Ishikawa (cell line): ENCODE data around the gene PDE11A.

Experiments
- CEBPB ChIP-seq: IDR thresholded peaks from 2 replicates; pipeline ENCODE4 v1.6.1; 2012
- CREB1 ChIP-seq: IDR thresholded peaks from 2 replicates; pipeline ENCODE4 v1.6.1; 2012; ENCODE audit warnings: low read depth
- EGR1 ChIP-seq: IDR thresholded peaks from 2 replicates; pipeline ENCODE4 v1.6.1; 2012
- EP300 ChIP-seq: IDR thresholded peaks from 2 replicates; pipeline ENCODE4 v1.6.1; 2012; ENCODE audit warnings: borderline replicate concordance
- FOXM1 ChIP-seq: IDR thresholded peaks from 2 replicates; pipeline ENCODE4 v1.6.1; 2012; ENCODE audit warnings: low read depth, borderline replicate concordance
- MAX ChIP-seq: IDR thresholded peaks from 2 replicates; pipeline ENCODE4 v1.6.1; 2012
- NFIC ChIP-seq: IDR thresholded peaks from 2 replicates; pipeline ENCODE4 v1.6.1; 2012
- RAD21 ChIP-seq: IDR thresholded peaks from 2 replicates; pipeline ENCODE4 v1.6.1; 2012; ENCODE audit warnings: low read depth
- TAF1 ChIP-seq: IDR thresholded peaks from 2 replicates; pipeline ENCODE4 v1.6.1; 2012; ENCODE audit warnings: low read depth, mild to moderate bottlenecking
- TCF12 ChIP-seq: IDR thresholded peaks from 2 replicates; pipeline ENCODE4 v1.6.1; 2012; ENCODE audit warnings: low read depth
- TEAD4 ChIP-seq: IDR thresholded peaks from 2 replicates; pipeline ENCODE4 v1.6.1; 2012
- YY1 ChIP-seq: IDR thresholded peaks from 2 replicates; pipeline ENCODE4 v1.6.1; 2012; ENCODE audit warnings: low read depth
- ZBTB7A ChIP-seq: IDR thresholded peaks from 2 replicates; pipeline ENCODE4 v1.6.1; 2012; ENCODE audit warnings: low read depth
- TF ChIP-seq, protein P1 (sequence below): IDR thresholded peaks from 2 replicates; pipeline ENCODE4 v1.6.1; 2012
- TF ChIP-seq, protein P2 (sequence below): IDR thresholded peaks from 2 replicates; pipeline ENCODE4 v1.6.1; 2012; ENCODE audit warnings: low read depth, mild to moderate bottlenecking

The PDE11A gene

GRCh38 chr2:177651833-177652232, 420.7 kb downstream of the PDE11A start:
- TF ChIP-seq ZBTB7A = no peak
- TF ChIP-seq, protein P1, sequence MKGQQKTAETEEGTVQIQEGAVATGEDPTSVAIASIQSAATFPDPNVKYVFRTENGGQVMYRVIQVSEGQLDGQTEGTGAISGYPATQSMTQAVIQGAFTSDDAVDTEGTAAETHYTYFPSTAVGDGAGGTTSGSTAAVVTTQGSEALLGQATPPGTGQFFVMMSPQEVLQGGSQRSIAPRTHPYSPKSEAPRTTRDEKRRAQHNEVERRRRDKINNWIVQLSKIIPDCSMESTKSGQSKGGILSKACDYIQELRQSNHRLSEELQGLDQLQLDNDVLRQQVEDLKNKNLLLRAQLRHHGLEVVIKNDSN = no peak

- TF ChIP-seq NFIC (no peak), TEAD4 (no peak), FOXM1 (no peak), CEBPB (no peak), EGR1 (no peak)
- TF ChIP-seq, protein P2, sequence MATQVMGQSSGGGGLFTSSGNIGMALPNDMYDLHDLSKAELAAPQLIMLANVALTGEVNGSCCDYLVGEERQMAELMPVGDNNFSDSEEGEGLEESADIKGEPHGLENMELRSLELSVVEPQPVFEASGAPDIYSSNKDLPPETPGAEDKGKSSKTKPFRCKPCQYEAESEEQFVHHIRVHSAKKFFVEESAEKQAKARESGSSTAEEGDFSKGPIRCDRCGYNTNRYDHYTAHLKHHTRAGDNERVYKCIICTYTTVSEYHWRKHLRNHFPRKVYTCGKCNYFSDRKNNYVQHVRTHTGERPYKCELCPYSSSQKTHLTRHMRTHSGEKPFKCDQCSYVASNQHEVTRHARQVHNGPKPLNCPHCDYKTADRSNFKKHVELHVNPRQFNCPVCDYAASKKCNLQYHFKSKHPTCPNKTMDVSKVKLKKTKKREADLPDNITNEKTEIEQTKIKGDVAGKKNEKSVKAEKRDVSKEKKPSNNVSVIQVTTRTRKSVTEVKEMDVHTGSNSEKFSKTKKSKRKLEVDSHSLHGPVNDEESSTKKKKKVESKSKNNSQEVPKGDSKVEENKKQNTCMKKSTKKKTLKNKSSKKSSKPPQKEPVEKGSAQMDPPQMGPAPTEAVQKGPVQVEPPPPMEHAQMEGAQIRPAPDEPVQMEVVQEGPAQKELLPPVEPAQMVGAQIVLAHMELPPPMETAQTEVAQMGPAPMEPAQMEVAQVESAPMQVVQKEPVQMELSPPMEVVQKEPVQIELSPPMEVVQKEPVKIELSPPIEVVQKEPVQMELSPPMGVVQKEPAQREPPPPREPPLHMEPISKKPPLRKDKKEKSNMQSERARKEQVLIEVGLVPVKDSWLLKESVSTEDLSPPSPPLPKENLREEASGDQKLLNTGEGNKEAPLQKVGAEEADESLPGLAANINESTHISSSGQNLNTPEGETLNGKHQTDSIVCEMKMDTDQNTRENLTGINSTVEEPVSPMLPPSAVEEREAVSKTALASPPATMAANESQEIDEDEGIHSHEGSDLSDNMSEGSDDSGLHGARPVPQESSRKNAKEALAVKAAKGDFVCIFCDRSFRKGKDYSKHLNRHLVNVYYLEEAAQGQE = no peak
Observed at GRCh38 chr2:177649568-177650518, 422.7 kb downstream of the PDE11A start.

DNA sequence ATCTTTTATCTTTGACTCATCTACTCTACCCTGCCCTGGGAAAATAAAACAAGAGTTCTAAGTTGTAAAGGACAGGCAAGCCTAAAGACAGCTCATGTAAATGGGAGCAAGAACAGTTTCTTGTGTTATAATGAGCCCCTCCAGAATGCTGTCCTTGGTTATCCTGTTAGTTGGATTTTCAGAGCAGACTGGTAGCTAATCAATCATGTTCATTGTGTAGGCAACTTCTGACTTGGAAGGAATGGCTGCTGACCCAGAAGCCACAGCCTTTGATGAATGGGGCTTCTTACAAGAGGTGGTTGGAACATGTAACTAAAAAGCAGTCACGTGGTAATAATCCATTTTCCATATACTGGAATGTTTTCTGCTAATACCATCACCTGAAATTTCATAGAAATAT, 425.8 kb downstream of the PDE11A start:
- TF ChIP-seq, protein P1 = no peak
- TF ChIP-seq RAD21 = no peak
- no peak for TF ChIP-seq MAX
- no peak for TF ChIP-seq CEBPB
- no peak for TF ChIP-seq ZBTB7A
- no peak for TF ChIP-seq EGR1
- no peak for TF ChIP-seq CREB1
- TF ChIP-seq YY1 = no peak
- TF ChIP-seq TEAD4 = no peak
- TF ChIP-seq TAF1 = no peak
- TF ChIP-seq, protein P2 = no peak
- no peak for TF ChIP-seq FOXM1
- no peak for TF ChIP-seq NFIC
- no peak for TF ChIP-seq EP300
- no peak for TF ChIP-seq TCF12

GRCh38 chr2:177646241-177646640, 426.3 kb downstream of the PDE11A start:
- TF ChIP-seq, protein P1 = no peak
- no peak for TF ChIP-seq FOXM1
- TF ChIP-seq YY1 = no peak
- TF ChIP-seq MAX = no peak
- TF ChIP-seq NFIC = no peak
- TF ChIP-seq, protein P2 = no peak
- TF ChIP-seq EGR1 = no peak
- no peak for TF ChIP-seq CREB1
- TF ChIP-seq ZBTB7A = no peak
- no peak for TF ChIP-seq TCF12
- no peak for TF ChIP-seq EP300
- TF ChIP-seq TEAD4 = no peak
